ENCODE results near the gene ARFGAP3.

ARFGAP3 gene

DNA sequence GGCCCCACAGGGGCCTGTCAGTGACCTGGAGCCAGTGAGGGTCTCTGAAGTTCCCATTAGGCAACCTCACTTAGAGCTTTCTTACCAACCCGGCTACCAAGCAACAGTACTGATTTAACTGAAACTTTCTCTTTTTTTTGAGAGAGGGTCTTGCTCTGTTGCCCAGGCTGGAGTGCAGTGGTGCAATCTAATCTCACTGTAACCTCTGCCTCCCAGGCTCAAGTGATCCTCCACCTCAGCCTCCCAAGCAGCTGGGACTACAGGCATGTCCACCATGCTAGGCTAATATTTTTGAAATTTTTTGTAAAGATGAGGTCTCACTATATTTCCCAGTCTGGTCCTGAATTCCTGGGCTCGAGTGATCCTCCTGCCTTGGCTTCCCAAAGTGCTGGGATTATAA lies 42.5 kb downstream of the ARFGAP3 start:
- no peak for DNase-seq

DNA sequence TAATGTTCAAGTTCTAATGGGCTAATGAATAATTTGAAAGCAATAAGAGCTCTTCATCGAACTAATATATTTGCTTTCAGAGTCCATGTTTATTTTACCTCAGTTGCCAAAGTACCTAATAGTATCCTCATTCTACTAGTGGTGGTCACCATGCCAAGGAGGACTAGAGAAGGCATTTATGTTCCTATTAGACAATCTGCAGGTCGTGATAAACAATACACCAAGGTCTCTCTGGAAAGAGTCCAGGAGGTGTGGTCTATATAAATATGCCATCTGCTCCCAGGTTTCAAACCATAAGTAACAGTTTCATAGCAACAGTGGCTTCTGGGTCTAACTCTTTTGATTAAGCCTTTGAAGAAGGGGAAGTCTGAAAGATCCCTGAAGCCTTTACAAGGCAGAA lies 42.9 kb downstream of the ARFGAP3 start:
- DNase-seq: no peak

DNA sequence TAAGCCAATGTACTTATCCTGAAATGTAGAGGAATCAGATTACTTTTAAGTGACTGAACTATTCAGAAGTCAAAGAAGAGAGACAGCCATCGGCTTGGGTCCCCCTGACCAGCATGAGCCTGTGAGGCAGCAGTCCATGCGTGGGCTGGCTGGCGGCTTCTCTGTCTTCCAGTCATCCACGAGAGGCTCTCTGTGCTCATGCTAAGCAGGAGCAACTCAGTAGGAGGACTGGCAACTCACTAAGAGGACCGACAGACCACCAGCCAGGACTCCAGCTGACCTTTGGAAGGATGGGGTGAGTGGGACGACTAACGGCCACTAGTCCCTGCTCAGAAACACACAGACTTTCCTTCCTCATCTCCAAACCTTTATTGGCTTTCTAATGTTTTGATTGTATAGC lies 43.6 kb downstream of the ARFGAP3 start:
- DNase-seq: no peak

DNA sequence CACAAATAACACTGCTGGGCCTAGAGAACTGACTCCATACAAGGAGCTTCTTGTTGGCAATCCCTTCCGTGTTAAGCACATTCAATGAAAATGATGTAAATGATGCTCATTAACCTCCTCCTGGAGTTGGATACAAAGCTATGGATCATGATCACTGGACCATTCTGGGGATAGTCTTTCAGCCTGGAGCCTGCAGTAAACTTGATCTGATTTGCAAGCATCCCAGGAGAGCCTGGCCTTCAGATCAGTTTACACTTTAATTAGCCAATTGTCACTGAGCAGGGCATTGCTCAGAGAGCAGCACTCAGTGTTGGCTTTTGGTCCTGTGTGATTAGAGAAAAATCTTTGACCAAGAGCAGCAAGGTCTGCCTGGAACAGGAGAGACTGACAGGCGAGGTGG lies 45.6 kb downstream of the ARFGAP3 start:
- no peak for DNase-seq

DNA sequence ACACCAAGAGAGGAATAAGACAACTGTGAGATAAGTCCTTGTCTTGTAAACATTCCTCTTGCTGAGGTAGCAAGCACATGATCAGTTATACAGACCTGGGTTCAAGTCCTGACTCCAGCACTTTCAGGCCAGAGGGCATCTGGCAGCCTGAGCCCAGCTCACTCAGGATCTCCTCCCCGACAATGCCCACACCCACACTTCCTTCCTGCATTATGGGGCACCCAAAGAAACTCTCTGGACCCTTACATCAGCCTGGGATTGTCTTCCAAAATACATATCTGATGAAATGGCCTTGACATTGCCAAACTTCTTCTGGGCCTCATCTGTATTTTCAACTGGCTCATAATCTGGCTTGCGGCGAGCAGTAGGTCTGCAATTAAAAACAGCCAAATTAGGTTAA lies 48.6 kb downstream of the ARFGAP3 start:
- no peak for DNase-seq

DNA sequence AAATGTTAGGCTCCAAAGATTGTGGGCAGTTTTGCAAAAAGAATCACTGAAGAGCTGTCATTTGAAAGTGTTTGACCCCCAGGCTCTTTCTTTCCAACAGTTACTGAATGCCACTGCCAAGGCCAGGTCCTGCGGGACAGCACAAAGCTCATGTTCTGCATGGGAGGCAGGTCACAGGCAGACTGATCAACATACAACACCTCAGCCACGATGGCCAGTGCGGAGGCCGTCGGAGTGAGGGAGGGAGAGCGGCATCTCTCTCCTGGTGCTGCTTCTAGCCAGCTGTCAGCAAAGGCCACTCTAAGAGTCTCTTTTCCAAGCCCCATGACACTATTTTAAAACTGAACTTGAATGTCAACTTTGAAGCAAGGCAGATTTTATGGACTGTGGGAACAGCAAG lies 49.9 kb downstream of the ARFGAP3 start:
- DNase-seq: no peak

DNA sequence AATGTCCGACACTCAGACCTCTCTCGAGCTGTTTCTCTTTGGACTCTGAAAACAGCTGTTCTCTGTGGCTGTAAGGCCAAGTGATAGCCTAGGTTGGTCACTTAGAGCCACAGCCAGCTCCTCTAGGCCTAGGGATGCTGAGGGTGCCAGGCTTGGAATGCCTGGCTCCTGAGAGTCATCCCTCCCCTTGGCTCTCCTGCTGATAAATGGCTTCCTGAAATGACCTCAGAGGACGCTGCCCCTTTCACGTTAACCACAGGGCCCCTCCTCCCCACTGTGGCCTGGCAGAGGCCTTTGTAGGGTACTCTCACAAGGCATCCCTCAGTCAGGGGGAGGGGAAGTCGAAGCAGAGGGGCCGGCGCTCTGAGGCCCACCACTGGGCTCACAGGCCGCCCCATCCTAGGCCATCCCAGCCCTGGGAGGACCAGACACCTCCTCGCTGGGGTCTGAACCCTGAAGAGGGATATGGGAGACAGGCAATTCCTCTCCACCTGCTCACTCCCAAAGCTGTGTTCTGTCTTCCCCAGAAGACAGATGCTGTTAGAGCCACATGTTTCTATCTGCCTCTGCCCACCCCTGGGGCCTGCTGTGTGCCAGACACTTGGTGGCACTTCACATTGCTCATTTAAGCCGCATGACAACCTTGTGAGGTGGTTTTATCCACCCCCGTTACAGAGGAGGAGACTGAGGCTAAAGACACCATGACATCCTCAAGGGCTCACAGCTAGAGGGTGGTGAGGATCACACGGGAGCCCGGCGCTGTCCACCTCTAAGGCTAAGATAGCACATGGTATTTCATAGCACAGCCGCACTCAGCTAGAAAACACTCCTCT lies 50.9 kb downstream of the ARFGAP3 start:
- no peak for DNase-seq

DNA sequence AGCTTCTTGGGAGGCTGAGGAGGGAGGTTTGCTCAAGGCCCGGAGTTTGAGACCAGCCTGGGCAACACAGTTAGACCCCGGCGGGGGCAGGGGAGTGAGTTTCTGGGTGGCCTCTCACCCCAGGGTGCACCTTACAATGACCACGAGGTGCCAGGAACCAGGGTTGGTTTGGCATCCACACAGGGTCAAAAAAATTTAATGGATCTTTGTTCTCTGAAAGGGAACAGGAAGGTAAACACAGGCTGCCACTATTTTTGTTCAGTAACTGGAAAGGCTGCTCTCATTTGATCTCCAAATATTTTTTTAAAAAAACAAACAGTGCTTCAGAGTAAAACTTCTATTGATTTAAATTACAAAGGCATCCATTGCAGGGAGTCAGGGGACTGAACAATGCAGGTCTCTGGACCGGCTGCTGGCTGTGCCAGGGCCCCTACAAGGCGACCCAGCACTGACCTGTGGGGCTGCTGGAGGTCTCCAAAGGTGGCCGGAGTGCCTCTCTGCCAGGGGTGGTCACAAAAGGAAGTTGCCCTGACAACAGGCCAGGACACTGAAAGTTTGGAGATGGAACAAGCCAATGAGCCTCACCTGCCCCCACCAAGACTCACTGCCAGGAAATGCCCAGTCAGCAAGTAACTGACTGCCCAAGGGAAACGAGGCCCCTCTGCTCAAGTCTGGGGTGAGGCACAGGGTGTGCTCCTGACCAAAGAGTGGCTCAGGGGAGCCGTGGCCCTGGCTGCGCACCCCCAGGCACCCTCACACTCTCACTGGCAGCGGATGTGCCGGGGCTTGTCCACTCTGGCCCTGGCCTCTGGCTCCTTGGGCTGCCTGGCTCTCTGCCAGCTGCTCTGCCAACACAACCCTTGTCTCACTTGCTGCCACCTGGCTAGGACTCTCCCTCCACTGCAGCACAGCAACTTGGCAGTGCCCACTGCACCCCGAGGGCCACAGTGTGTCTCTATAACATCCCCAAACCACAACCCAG lies 51.8 kb downstream of the ARFGAP3 start:
- no peak for DNase-seq

DNA sequence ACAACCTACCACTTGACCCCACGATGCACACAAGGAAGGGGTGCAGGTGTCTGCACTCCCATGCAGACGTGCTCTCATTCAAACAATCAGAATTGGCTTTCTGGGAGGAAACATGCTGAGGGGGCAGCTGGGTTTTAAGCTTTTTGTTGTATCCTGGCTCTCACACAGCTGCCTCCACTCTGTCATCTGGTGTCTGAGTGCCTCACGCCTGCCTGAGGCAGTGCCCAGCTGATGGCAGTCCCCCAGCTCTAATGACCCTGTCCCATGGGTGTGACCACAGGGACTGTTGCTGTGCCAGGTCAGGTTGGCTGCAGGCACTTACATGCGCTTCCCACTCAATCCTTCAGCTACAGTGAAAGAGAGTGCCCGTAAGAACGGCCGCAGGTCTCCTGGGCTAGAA lies 53.7 kb downstream of the ARFGAP3 start:
- DNase-seq: no peak

DNA sequence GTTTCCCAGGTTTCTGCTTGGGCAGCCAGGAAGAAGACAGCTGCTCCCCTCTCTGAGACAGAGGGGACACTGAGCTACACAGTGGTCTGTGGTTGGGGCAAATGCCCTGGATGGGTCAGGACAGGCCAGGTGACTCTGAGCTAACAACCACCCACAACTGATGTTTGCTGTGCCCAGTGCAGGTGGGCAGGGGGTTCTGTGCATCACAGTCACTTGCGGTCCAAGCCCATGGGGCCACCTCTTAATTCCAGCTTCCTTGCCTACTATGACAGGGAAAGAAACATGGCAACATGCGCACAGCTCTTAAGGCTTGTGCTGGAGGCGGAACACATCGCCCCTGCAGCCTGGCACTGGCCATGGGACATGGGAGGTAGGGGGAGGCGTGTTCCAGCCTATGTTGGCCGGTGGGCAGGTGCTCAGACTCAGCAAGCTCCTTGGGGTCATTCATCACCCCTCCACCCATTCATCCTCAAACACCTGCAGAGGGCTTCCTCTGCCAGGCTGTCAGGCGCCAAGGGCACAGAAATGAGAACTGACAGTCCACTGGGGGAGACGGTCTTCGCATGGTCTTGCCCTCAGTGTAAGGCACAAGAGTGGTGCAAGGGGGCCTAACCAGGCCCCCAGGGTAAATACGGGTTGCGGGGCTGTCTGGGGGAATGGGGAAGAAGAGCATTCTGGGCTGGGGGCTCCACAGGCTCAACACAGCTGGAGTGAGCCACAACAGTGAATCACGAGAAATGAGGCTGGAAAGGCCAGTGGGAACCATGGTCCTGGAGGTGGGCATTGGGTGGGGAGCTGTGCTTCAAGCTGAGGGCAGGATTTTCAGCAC lies 55.6 kb downstream of the ARFGAP3 start:
- DNase-seq: no peak

DNA sequence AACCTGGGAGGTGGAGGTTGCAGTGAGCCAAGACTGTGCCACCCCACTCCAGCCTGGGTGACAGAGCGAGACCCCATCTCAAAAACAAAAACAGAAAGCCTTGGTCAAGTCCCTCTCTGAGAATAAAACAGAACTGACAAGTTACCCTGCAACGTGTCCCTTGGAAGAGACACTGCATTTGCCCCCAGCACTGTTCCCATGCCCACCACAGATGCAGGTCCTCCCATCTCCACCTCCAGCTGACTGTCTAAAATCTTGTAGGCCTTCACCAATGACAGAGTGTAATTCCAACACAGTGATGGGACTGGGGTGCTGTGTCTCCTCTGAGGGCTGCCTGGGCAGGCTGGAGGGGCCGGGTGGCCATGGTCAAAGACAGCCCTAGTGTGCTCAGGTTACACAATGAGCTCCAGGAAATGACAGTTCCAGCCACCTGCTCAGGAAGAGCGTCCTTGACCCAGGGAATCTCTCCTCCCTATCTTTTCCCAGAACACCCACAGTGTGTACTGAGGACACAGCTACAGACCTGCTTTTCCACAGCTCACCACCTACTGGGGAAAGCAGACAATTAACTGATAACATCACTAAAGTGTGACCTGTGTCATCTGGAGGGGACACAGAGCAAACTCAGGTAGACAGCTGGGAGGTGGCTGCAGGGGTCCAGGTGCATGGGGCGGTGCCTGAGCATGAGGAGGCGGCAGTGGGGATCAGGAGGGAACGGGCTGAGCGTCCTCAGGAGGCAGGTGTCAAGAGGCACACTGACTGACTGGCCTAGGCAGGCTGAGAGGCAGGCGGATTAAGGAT lies 56.4 kb downstream of the ARFGAP3 start:
- no peak for DNase-seq

DNA sequence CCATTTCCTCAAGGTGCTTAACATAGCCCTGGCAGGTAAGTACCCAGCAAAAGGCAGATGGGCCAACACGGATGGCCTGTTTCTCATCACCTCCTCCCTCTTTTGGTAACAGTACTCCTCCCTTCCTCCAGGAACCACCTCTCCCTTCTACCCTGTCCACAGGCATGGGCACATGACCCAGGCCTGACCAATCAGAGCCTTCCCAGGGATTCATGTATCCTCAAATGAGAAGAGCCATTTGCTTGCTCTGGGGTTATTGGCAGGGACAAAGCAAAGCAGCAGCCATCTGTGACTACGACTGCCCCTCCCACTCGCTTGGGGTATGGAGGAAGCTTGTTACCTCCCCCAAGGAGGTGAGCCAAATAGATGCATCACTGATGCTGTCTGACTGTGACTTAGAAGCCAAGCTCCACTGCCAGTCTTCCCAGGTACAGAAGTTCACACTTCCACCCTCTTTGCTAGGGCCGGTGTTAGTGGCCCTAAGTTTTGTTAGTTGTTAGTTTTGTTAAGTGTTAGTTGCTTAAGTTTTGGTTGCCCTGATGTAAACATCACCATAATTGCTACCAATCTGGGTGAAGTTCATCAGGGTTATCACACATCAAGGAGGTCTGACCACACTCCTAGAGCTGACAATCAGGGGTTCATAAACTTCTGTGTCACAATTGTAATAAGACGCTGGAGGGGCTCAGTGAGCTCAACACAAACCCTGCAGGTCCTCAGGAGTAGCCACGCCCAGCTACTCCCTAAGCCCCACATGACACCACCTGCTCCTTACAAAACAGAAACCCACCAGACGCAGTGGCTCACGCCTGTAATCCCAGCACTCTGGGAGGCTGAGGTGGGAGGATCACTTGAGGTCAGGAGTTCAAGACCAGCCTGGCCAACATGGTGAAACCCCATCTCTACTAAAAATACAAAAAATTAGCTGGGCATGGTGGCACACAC lies 57.3 kb downstream of the ARFGAP3 start:
- DNase-seq: no peak

DNA sequence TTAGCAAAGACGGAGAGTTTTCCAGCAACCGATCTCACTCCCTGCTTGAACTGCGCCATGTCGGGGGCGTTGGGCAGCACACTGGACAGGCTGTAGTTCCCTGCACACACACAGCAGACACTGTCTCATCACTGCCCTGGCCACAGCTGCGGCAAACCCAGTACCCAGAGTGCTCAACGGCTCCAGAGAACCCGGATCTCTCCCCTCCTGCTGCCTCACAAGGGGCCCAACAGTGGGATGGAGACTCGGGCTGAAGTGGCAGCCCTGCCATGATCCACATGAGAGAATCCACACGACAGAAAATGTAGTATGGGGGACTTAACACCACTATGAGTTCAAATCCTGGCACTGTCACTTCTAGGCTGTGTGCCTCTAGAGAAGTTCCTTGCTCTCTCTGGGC lies 58.0 kb downstream of the ARFGAP3 start:
- no peak for DNase-seq

DNA sequence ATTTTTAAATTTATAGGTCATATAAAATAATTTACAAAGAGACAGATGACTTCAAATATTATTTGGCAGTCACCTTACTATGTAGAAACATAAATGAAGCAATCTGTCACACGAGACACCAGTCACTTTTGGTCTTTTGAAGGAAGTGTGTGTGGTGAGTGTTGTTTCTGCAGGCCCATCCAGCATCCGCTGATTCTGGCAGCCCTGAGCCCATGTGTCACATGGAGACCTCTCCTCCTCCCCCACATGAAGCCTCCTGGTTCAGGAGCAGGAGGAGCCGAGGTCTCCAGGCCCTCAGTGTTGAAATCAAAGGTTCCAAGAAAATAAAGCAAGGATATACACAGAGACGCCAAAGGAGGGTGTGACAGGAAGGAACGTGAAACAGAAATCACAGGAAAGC lies 60.1 kb downstream of the ARFGAP3 start:
- no peak for DNase-seq

DNA sequence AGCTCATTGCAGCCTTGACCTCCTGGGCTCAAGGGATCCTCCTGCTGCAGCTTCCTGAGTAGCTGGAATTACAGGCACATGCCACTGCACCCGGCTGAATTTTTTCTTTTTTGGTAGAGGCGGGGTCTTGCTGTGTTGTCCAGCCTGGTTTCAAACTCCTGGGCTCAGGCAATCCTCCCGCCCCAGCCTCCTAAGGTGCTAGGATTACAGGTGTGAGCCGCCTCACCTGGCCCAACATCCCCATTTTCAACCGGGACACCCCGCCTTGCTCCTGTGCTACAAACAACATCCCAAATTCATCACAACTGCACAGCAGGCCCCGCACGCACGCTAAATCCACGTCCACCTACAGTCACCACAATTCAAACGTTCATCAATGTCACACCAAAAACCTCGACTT lies 61.0 kb downstream of the ARFGAP3 start:
- no peak for DNase-seq

DNA sequence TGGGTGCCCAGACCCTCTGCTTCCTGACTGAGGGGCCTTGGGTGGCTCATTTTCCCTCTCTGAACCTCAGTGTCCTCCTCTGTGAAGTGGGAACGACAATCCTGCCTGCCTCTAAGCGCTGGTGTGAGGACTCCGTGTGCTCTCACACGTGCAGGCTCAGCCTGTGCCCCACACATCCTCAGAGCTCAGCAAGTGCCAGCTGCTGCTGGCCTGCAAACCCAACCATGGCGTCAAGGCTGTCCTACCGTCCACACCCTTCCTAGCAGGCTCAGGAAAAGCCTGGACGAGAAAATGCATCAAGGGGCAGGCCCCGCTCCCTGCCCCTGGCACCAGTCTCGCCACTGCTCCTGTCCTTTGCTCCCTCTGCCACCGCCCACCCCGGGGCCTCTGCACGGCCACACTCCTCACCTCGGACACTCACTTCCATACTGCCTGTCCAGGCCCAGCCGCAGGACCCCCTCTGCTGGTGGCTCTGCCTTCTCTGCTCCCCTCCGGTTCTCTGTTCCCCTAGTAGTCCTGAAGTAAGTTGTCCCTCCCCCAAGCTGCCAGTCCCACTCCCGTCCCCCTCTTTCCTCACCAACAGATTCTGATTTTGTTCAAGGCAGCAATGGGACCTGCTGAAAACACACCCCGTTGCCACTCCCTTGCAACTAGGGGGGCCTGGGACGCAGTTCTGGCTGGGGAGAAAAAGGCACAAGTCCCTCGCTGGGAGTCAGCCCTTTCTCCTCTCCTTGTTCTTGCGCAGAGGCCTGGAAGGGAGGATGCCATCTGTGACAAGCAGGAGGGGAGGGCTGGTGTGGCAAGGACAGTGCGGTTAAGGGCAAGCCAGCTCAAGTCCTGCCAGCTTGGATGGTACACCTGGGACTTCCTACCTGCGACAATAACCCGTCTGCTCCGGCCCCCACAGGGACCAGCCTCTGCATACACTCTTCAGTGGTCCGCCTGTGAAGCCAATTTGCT lies 62.2 kb downstream of the ARFGAP3 start:
- no peak for DNase-seq

DNA sequence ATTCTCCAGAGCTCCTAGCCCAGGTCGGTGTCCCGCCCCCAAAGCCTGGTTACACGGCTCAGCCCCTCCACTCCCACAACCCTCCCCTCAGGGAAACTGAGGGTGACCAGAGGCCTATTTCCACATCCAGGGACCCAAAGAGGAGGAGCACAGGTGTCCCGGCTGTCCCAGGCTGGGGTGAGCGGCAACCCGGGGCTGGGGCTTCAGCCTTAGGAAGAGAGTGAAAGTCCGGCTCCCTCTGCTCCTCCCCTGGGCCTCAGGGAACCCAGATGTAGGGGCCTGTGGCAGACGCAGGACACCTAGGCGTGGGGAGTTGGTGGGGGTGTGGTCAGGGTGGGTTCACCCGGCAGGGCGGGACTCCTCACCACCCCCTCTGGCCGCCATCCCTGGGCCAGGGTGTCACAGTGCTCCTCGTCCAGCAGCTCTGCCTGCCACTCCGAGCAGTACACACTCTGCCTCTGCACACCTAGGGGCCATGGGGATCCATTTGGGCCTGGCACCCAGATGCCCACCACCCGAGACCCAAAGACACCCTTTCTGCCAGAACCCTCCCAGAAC lies 63.1 kb downstream of the ARFGAP3 start:
- no peak for DNase-seq

DNA sequence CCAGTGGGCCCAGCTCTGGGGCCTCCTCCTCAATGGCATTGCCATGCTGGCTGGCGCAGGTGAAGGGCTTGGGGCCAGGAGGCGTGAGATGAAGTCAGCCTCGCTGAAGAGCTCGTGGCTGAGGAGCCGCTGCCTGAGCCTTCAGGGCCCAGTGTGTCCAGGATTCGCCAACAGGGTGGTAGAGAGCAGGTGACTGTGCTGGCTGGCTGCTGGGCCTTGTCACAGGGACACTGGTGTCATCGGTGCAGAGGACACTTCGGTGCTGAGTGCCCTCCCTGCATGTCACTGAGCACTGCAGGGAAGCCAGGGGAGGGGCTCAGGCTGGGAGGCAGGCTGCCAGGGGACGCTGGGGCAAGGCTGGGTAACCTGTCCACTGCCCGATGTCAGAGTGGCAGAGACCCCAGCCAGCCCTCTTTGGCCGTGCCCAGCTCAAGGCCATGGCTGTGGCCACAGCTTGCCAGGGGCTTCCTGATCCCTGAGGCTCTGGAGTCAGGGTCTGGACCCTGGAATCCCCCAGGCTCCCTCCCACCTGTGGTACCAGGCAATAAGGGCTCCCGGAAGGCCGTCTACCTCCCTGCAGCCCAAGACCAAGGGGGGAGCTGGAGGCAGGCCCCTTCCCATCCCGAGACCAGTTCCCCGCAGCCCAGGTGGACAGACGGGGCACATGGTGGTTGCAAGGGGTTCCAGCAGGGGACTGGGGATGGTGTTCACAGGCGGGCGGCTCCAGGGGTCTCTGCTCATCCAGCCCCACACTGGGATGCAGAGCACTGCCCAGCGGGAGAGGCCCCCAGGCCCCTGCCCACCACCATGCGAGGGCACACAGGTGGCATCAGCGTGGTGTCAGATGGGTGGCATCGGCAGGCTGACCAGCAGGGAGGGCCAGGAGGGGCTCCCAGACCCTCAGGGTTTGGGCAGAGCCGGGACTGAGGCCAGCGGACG lies 63.9 kb downstream of the ARFGAP3 start:
- no peak for DNase-seq
